ACHN (cell line): ENCODE results near the gene LRSAM1.

Experiments
- DNase-seq: peaks from one replicate; pipeline ENCODE4 v3.0.0-alpha.2; 2015
- in situ Hi-C: cut with HindIII; loops from 2 replicates; pipeline ENCODE4 v1.10.0; 2017; ENCODE audit warnings: low sequenced_read_pairs, low pct_ligation_motif_present, low pct_unique_long_range_greater_than_20kb

Gene LRSAM1

DNA sequence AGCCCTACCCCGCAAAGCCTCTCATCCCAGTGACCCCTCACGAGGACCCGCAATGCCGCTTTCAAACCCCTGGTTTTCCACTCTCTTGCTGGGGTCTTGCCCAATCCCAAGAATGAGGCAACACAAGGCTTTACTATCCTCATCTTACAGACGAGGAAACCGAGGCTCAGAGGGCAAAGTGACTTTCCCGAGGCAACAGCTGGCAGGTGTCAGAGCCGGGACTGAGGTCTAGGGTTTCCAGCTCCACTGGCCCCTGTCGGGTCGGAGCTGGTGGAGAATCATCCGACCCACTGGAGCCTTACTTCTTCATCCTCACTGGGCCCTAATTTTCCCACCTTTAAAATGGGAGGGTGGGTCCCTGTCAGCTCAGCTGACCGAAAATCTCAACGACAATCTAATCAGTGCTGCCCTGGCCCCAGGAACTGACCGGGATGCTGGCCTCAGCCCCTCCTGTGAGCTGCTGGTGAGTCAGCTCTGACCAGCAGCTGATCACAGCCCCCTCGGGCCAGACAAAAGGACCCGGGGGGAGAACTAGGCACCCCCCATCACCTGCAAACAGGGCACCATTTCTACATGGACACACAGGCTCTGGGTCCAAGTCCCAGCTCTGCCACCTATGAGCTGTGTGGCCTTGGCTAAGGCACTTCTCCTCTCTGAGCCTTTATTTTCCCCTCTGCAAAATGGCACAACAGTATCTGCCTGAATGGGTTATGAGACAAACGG lies 88.1 kb downstream of the LRSAM1 start:
- DNase-seq: no peak
- in situ Hi-C loops: no loop called here

DNA sequence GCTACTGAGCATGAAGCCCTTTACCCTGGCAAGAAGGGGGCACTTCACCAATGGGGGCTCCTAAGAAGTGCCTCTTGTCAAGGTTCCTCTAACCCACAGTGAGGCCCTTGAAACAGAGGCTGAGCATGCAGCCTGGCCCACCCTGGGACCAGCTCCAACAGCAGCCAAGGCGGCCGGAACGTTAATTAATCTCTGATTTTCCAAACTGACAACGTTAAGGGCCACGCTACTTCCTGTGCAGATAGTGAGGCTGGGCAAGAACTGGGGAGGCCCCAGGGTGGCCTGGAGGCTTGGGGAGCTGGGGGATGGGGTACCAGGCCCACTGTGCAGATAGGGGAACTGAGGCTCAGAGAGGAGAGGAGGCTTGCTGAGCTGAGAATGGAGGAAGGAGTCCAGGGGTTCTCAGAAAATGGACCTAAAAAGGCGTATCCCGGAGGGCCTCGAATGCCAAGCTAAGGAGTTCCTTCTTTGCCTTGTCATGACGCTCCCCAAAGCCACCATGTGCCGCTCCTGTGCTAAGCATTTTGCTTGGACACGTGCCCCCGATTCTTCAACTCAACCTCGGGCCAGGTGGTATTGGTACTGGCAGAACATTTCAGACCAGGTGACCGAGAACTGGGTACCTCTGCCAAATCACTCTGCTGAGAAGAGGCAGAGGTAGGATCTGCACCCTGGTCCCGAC lies 88.8 kb downstream of the LRSAM1 start:
- in situ Hi-C loops: no loop called here
- no peak for DNase-seq

DNA sequence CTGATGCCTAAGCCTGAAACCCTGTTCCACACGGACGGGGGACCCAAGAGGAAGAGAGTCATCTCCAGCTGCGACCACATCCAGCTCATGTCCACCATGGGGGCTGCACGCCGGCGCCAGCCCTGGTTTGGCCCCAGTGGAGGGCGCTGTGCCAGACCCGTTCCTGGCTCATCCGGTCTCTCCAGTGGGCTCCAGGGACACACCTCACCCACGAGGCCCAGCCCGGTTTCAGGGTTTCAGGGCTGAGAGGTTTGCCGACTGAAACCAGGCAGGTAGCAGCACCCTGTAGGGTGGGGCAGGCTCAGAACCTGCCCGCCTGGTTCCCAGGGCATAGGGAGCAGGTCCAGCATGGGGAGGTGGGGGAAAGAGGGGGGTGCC lies 89.3 kb downstream of the LRSAM1 start:
- DNase-seq: no peak
- in situ Hi-C loops: no loop called here

DNA sequence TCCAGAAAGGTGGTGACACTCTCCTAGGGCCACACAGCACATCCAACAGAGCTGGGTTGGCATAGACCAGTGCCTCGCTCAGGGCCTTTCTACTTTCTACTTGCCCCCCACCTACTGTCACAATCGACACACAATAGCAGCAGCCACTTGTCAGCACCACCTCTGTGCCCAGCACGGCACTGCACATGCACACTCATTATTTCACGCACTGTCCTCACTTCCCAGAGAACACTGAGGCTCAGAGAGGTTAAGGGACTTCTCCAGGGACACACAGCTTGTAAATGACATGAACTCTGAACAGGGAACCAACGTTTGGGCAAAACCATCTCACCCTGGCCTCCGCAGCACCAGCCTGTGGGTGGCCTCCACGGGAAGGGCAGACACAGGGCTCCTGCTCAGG lies 89.9 kb downstream of the LRSAM1 start:
- in situ Hi-C loops: no loop called here
- no peak for DNase-seq

DNA sequence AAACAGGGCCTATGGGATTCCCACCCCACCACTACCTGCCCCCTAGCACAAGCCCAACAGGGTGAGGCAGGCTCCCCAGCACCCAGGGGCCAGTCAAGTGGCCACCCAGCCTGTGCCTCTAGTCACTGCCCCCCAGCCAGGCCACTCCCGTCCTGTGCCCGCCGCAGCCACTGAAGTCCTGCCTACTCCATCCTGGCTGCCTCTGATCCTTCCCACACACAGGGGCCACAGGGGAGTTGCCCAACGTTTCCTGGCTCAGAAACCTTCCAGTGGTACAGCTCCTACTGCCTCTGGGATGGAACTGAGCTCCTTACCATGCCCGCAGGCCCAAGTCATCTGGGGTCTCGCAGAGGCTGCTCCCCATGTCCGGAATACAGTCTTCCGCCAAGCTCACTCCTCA lies 90.6 kb downstream of the LRSAM1 start:
- in situ Hi-C loops: no loop called here
- DNase-seq: no peak

DNA sequence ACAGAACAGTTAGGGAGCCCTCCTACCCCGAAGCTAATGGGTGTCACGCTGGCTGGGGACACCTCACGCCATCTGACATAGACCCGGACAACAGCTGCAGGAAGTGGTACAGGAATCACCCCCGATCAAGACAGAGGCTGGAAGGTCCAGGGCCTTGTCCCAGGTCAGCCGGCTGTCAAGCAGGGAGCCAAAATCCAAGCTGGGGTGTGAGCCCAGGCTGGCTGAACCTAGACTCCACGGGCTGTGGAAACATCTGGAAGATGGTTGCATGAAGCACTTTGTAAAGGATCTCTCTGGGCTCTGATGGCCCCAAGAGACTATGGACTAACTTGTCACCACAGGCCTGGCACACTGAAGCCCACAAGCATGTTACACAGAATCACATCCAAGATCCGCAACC lies 91.9 kb downstream of the LRSAM1 start:
- in situ Hi-C loops: no loop called here
- DNase-seq: no peak

DNA sequence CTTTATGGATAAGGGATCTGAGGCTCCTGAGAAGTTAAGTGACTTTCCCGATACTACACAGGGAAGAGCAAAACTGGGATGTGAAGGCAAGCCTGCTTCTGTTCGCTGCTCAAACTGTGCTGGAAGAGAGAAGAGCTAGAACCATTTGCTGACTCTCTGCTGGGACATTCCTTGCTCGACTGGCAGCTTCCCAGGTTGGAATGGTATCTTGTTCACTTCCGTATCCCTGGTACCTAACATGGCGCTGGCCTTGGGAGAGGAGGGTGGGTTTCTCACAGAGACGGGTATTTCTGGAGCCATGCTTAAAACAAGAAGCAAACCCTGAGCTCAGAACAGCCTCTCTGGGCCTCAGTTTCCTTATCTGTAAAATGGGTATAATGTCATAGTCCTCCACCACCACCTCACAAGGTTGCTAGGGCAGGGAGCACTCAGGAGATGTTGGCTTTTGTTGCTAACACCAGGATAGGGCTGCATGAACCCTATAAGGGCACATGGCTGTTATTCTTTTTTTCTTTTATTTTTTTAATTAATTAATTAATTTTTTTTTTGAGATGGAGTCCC lies 92.7 kb downstream of the LRSAM1 start:
- in situ Hi-C loops: no loop called here

DNA sequence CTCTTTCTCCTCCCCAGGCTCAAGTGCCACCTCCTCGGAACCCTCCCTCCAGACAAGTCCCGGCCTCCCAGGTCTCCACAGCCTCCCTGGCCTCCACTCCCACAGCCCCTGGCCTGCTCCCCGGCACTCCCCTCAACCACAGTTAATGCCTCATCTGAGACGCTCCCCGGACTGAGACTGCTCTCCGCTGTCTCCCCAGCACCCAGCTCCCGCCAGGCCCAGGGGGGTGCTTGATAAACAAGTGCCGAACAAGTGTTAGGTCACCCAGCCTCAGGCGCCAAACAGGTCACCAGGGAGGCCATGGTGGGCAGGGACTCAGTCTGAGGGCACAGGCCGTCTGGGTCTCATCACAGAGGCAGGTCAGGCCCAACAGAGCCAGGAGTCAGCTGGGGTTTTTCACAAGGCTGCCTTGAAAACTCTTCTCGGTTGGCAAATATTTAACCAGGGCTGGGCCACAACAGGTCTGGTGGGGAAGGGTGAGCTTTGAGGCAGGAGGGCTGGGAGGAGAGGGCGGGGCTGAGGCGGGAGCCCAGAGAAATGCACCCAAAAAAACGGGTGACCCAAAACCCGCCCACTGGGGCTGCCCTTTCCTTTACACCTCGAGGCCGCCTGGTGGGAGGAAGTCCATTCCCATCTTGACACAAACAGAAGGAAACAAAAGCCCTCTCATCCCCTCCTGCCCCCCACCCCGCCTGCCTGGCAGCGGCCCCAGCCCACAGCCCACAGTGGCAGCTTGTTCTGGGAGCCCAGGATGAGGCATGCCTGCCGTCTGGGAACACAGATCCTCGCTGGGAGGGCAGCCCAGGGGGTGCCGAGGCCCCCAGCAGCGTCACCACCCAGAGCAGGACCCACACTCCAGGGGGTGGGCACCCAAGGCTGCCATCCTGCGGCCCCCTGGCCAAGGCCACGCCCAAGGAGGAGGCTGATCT lies 94.2 kb downstream of the LRSAM1 start:
- DNase-seq: peak; percentile 92
- in situ Hi-C loops: no loop called here

More for the DNA sequence above, 92.7 kb downstream of the LRSAM1 start:
- no peak for DNase-seq

DNA sequence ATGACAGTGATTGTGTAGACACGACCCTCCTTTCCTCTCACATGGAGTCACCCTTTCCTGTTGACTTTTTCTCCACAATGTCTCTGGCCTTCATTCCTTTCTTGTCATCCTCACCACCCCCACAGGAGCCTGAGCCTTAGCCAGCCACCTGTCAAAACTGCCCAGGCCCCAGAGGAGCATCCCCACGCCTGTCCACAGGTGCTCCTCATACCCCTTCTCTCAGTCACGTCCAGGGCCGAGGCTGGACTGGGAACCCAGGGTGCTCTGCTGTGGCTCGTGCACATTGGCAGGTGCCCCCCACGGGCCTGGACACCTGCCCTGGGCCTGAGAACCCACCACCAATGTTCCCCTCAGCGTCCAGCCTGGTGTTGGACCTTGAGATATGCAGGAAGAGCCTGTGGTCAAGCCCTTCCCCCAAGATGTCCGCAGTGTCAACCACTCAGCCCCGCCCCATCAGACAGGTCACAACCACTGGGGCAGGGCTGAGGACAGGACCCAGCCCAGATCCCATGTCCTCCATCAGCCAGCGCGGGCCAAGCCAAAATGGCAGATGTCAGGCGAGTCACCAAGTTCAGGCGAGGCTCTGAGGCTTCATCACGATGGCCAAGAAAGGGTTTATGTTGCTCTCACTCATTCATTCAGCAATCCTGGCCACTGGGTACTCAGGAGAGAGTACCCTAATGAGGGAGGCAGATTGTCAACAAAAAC lies 95.0 kb downstream of the LRSAM1 start:
- DNase-seq: no peak
- in situ Hi-C loops: no loop called here

DNA sequence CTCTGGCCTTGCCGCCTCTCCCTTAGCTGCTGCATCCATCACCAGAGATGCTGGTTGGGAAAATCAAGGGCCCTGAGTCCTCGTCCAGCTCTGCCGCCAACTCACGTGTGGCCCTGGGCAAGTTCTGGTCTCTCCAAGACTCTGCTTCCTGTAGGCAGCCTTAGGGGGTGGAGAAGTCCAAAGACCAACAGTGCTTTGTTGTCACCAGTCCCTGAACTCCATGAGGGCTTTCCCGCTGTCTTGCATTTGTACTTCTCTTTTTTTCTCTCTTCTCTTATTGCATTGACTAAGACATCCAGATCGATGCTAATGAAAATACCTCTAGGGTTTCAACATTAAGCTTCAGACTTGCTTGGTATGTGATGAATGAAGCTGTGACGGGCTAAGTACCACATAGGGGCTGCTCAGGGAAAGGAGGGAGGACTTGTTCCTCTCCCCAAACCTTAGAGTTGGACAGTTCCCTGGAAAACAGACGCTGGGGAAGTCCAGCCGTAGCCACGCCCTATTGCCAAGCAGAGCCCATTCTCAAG lies 97.1 kb downstream of the LRSAM1 start:
- no peak for DNase-seq
- in situ Hi-C loops: no loop called here

DNA sequence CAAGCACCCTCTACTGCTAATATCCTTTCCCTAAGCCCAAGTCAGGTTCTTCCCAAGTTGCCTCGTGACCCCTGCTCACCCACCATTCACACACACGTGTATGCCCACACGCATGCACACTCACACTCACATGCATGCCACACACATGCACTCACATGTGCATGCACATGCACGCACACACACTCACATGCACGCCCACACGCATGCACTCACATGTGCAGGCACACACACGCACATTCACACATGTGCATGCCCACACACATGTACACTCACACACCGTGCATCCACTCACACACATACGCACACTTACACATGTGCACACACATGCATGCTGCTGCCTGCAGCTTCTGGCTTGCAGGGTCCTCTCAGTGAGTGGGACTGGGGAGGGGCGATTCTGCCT lies 97.9 kb downstream of the LRSAM1 start:
- in situ Hi-C loops: no loop called here

DNA sequence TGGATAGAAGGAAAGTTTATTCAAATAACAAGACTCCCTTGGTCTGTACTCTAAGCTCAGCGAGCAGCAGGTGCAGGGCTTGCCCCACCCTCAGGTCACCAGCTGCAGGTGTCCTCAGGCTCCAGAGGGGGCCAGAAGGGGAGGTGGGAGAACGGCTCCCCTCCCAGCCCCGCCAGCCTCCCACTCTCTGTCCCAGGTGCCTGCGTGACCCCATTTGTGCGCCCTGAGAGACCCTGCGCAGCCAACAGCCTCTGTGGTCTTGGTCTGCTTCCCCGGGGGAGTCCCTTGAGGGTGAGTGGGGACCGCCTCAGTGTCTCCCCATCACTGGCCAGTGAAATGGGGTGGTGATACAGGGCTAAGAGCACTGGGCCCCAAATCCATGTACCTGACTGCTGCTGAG lies 98.4 kb downstream of the LRSAM1 start:
- in situ Hi-C loops: no loop called here

More for the DNA sequence above, 97.9 kb downstream of the LRSAM1 start:
- no peak for DNase-seq

DNA sequence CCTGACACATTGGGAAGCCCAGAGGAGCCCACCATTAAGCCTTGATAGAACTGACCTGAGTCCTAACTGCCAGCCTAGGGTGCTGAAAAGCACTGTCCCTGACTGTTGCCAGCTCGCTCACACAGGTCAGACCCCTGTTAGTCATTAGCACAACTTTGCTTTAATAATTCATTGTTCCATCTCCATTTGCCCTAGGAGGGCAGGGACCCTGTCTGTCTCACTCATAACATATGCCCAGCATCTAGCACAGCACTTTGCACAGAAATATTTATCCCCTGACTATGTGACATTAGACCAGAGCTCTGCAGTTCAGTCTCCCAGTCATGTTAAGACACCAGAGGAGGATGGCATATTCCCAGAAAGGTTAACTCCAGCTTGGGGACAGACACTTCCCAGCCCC lies 99.0 kb downstream of the LRSAM1 start:
- in situ Hi-C loops: no loop called here
- peak; percentile 17 for DNase-seq

More for the DNA sequence above, 98.4 kb downstream of the LRSAM1 start:
- DNase-seq: no peak

DNA sequence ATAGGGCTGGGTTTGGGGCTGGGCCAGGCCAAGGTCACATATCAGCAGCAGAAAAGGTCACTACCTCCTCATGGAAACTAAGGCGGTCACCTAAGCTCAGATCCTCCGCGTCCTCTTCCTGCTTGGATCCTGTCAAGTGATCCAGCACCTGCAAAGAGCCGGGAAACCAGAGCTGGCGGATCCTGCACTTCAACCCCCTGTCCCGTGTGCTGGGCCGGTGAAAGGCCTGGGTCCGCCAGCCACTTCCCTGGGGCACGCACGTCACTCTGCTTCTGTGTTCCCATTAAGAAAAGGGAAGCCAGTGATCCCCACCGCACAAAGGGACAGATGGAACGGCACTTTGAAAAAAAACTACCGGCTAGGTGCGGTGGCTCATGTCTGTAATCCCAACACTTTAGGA lies 99.4 kb downstream of the LRSAM1 start:
- DNase-seq: no peak
- in situ Hi-C loops: no loop called here
